ENCODE data around the gene POLR1G.
"Not testable (repeated sequence)": the region's sequence is repeated elsewhere in the genome, so short reads cannot be mapped to it uniquely, and the experiment has no call there.

POLR1G gene

DNA sequence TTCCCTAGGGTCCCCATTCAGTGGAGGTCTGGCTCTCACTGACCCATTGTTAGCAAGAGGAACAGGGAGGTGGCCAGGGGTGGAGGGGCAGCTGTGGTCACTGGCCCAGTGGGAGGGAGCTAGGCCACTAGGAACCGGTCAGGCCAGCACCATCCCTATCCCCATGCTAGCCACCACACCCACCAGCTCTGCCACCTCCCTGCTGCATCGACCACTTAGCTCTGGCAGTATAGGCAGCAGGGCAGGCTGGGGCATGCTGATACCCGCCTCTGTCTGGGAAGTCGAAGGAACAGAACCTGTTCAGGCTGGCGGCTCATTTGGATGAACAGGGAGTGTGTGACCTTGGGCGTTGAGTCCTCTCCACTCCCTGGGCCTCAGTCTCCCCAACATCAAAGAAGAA, 6.3 kb upstream of the POLR1G start:
- DNase-seq (ENCODE audit: low spot score): no peak

DNA sequence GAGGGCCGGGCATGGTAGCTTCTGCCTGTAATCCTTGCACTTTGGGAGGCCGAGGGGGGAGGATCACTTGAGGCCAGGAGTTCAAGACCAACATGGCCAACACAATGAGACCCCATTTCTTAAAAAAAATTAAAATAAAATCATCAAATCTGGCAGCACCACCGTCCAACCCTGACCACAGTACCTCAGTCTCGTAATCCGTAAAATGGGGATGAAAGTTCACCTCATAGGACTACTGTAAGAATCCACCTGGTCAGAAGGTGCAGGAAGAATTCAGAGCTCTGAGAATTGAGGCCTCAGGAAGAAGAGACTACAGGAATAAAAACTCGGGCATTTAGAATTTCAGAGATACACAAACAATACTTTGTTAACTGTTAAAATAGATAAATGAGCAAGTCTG, 4.6 kb upstream of the POLR1G start:
- DNase-seq (ENCODE audit: low spot score): no peak

DNA sequence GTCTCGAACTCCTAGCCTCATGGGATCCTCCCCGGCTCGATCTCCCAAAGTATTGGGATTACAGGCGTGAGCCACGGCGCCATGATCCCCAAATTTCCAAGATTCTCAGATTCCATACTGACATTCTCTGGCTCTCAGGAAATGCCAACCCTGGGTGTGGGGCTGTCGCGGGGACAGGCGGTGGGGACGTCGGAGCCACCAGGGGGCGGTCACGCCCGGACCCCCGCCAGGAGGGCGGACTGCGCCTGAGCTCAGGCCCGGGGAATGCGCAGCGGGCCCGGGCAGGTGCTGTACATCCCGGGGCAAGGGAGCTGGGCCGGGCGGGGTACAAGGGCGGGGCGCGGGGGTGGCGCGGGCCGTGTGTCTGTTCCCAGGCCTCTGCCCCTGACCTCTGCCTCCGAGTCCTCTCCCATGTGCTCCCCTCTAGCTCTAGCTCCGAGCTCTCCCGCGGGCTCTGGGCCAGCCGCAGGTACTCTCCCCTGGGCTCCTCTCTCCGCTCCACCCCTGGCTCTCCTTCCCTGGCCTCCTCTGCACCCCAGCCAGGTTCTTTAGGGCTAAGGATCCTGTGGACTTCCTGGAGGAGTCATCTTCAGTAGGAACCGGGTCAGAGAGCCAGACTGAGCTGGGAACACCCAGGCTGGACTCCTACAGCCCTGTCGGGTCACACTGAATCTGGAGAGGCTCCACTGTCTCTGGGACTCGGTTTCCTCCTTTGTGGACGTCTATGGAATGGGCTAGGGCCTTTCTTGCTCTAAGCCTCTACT, 4.0 kb upstream of the POLR1G start:
- no peak for DNase-seq (ENCODE audit: low spot score)

DNA sequence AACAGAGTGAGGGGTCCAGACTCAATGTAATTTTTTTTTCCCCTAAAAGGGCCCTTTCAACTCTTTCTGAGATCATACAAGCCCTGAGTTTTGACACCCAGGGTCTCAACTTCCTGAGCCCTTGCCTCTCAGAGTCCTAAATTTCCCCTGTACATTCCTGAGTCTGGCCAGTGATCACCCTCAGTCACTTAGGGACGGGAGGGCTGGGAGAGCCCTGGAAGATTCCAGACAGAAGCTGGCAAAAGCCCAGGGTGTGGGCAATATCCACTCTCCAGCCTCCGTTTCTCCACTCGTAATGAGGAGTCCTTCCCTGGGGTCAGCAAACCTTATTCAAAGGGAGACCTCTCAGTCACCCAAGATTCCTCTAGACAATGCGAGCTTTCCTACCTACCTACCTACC, 3.2 kb upstream of the POLR1G start:
- no peak for DNase-seq (ENCODE audit: low spot score)

DNA sequence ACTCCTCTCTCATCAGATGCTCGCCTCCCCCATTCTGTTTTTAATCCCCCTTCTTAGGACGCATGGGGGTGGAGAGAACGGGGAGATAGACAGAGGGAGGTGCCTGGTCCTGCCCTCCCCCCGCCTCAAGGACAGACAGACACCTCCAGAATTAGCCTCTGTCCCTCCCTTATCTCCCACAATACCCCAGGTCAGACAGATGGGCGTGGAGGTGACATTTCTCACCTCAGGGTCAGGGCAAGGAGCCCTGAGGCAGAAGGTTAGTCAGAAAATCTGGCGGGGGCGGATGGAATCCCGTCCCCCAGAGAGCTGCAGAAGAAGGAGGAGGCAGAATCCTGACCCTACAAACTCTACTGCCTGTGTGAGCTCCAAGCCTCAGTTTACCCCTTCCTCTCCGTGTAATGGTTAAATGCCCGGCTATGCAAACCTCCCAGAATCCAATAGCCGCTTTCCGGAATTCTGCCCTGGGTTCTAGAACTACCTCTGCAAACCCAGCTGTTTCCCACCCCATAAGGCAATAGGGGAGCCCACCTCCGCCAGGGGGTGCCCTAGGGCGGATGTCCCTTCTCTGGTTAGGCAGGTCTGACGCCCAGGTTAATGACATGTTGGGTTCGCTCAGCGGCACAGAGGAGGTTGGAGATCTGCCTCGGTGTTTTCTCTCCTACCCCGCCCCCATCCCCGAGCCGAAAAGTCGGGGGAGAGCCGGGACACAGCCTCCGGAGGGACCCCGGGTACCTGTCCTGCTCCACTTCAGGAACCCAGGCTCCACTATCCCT, 2.5 kb upstream of the POLR1G start:
- DNase-seq (ENCODE audit: low spot score): no peak

DNA sequence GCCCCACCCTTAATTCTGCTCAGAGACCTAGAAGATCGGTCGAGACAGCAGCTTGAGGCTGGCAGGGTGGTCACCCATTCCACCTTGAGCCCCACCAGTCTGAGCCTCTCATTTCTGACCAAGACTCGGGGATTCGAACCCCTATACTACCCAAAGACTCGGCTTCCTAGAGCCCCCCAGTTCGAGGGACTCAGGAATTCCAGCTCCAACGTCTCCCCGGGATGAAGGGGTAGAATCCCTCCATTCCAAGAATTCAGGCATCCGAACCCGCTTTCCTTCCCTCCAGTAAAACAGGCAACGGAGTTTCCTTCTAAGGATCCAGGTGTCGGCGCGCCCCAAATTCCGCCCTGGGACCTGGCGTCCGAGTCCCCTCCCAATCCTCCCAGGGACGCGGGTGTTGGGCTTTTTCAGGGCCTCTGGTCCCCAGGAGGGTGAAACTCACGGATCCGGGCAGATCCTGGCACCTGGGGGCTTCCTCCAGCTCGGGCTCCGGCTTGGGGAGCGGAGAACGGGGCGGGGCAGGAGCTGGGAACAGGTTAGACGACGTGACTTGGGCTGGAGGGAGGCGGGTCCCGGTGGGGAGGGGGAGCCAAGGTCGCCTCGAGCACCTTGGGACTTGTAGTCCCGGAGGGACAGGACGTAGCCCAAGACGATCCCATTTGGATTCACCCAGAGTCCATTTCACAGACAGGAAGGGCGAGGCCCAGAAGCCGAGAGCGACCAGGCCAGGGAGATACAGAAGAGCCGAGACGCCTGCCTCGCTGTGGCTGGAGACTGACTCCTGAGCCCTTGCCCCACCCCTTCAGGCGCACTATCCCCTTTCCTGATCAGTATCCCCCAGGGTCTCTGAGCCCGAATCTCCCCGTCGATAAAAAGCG, 1.6 kb upstream of the POLR1G start, which contains the start of gene PPP1R13L:
PPP1R13L (minus strand) TSS at position 513 of the 878 bp plus-strand sequence. CDS start 6,751 bp downstream, outside the sequence.
- peak; percentile 62 for DNase-seq (ENCODE audit: low spot score)

DNA sequence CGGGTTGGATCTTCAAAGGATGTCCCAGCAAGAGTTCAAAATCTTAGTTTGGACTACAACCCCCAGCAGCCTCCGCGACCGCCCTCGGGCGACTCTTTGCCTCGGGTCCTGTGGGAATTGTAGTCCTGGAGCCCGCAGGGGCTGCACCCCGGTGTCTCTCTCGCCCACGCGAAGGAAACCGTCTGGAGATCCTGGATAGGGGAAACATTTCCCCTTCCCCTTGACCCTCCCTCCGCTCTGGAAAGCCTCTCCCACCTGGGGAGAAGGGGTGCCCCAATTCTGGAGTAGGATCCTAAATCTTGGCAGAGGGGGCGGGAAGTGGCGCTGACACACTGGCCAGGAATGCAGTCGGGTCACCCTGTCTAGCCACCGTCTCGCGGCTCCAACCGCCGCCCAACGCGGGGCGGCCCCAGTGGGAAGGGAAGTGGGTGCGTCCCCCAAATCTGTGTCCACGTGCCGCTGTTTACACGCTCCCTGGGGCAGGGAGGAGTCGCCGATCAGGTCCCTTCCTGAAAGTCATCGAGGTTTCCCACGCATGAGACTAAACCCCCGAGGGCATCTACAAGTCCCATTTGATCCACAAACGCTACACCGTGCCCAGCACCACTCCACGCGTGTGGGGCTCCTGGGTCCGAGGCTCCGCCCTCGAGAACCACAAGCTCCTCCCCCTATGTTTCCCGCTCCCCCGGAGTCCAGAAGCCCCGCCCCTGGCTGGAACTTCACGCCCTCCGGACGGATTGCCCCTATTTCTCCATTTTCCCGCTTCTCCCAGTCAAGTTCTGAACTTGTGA, 814 bp upstream of the POLR1G start:
- peak; percentile 92 for DNase-seq (ENCODE audit: low spot score)

DNA sequence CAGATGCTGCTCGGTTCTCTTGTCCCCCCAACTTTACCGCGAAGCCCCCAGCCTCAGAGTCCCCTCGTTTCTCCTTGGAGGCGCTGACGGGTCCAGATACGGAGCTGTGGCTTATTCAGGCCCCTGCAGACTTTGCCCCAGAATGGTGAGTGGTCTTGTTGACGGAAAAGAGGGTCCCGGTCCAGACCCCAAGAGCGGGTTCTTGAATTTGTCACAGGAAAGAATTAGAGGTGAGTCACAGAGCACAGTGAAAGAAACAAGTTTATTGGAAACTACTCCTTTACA, 589 bp downstream of the POLR1G start:
- DNase-seq (ENCODE audit: low spot score): no peak

DNA sequence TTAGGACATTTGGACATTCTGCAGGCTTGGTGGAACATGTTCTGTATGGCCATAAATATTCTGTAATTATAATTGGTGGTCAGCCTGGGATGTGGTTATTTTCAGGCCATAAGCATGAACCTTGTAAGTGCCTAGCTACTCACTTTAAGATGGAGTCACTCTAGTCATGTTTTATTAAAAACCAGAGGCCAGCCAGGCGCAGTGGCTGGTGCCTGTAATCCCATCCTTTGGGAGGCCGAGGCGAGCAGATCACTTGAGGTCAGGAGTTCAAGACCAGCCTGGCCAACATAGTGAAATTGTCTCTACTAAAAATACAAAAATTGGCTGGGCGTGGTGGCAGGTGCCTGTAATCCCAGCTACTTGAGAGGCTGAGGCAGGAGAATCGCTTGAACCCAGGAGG, 1.1 kb downstream of the POLR1G start:
- not testable (repeated sequence) for DNase-seq (ENCODE audit: low spot score)

DNA sequence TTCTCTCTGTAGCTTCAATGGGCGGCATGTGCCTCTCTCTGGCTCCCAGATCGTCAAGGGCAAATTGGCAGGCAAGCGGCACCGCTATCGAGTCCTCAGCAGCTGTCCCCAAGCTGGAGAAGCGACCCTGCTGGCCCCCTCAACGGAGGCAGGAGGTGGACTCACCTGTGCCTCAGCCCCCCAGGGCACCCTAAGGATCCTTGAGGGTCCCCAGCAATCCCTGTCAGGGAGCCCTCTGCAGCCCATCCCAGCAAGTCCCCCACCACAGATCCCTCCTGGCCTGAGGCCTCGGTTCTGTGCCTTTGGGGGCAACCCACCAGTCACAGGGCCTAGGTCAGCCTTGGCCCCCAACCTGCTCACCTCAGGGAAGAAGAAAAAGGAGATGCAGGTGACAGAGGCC, 1.7 kb downstream of the POLR1G start:
- DNase-seq (ENCODE audit: low spot score): no peak

DNA sequence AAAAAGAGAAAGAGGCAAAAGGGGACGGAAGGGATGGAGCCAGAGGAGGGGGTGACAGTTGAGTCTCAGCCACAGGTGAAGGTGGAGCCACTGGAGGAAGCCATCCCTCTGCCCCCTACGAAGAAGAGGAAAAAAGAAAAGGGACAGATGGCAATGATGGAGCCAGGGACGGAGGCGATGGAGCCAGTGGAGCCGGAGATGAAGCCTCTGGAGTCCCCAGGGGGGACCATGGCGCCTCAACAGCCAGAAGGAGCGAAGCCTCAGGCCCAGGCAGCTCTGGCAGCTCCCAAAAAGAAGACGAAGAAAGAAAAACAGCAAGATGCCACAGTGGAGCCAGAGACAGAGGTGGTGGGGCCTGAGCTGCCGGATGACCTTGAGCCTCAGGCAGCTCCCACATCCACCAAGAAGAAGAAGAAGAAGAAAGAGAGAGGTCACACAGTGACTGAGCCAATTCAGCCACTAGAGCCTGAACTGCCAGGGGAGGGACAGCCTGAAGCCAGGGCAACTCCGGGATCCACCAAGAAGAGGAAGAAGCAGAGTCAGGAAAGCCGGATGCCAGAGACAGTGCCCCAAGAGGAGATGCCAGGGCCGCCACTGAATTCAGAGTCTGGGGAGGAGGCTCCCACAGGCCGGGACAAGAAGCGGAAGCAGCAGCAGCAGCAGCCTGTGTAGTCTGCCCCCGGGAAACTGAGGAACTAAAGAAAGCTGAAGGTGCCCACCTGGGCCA, 2.5 kb downstream of the POLR1G start:
- no peak for DNase-seq (ENCODE audit: low spot score)

DNA sequence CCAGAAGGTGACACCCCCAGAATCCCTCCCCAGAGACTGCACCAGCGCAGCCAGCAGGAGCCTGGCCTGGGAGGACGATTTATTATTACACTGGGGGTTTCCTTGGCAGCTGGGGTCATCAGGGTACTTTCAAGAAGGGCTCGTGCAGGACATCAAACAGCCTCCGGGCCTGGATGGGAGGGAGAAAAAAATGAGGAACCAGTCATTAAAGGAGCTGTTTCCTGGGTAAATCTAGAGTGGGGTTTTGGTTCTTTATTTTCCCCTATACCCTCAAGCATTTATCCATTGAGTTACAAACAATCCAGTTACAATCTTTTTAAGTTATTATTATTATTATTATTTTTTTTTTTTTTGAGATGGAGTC, 3.1 kb downstream of the POLR1G start:
- DNase-seq (ENCODE audit: low spot score): no peak

DNA sequence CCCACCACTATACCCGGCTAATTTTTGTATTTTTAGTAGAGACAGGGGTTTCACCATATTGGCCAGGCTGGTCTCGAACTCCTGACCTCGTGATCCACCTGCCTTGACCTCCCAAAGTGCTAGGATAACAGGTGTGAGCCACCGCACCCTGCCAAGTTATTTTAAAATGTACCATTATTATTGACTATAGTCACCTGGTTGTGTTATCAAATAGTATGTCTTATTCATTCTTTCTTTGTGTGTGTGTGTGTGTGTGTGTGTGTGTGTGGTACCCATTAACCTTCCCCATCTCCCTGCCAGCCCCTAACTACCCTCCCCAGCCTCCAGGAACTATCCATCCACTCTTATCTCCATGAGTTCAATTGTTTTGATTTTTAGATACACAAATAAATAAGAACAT, 3.9 kb downstream of the POLR1G start:
- not testable (repeated sequence) for DNase-seq (ENCODE audit: low spot score)

DNA sequence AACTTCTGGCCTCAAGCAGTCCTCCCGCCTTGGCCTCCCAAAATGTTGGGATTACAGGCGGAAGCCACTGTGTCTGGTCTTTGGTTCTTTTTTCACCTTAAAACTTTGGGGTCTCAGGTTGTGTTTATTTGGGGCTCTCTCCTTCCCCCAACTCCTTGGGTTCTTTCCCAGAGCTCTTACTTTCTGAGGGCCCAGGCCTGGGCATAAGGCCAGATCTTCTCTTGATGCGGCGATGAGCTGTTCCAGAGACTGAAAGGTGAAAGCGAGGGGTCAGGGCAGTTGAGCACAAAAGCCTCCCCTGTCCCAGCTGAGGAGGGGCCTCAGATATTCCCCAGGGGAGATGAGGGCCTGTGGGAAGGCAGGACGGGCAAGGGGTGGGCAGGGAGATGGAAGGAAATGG, 7.1 kb downstream of the POLR1G start:
- no peak for DNase-seq (ENCODE audit: low spot score)

DNA sequence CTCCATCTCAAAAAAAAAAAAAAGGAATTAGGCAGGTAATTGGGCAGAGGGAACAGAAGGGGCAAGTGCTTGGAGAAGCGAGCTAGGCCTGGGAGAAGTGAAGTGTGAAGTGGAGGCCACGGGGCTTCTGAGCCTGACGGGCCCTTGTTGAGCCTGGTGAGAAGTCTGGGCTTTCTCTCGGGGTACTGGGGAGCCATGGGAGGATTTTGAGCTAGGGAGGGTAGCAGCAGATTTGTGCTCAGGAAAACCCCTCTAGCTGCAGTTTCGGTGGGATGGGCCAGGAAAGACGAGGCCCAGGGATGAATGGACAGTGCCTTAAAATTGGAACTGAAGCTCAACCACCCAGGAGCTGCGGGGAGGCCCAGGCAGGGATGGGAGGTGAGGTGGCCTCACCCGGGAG, 8.0 kb downstream of the POLR1G start:
- DNase-seq (ENCODE audit: low spot score): no peak

DNA sequence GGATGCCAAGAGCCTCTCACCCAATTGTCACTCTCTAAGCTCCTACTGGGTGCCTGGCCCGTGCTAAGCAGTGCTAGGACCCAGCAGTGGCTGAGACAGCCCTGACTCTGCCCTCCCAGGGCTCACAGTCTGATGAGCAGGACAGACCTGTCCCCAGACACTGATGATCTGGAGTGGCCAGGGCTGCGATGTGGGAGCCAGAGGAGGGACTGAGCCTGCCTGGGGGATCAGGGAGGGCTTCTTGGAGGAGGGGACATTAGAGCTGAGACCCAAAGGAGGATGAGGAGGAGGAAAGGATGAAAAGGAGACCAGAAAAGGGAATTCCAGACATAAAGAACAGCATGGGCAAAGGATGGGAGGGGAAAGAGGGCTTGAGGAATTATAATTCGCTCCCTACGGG, 10.7 kb downstream of the POLR1G start:
- no peak for DNase-seq (ENCODE audit: low spot score)

DNA sequence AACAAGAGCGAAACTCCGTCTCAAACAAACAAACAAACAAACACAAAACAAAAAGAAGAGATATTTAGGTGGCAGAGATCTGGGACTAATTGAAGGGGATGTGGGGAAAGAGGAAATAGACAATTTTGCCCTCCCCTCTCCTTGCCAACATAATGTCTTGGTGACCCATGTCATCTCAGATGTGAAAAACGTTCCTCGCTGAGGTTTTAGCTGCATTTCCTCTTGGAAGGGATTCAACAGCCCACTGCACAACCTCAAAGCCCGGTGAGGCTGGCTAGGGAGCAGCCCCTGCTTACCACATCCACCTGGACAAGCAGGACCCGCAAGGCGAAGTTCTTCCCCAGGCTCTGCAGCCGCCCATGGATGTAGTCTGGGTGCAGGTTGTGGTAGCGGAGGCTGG, 12.4 kb downstream of the POLR1G start:
- no peak for DNase-seq (ENCODE audit: low spot score)

DNA sequence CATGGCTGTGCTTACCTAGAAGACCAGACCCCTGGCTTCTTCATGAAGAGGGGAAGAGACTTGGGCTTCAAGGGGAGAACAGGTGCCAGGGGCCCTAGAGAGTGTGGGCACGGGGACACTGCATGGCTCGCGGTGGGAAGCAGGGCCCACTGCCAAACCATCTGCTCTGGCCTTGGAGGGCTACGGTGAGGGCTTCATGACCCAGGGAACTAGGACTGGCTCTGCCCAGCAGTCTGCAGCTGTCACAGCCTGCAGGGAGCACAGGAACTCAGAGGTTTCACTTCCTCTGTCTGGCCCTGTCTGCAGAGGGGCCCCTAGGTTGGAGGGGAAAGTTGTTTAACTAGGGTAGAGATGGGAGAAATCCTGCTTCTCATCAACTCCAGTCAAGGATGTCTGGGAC, 13.0 kb downstream of the POLR1G start:
- DNase-seq (ENCODE audit: low spot score): no peak

DNA sequence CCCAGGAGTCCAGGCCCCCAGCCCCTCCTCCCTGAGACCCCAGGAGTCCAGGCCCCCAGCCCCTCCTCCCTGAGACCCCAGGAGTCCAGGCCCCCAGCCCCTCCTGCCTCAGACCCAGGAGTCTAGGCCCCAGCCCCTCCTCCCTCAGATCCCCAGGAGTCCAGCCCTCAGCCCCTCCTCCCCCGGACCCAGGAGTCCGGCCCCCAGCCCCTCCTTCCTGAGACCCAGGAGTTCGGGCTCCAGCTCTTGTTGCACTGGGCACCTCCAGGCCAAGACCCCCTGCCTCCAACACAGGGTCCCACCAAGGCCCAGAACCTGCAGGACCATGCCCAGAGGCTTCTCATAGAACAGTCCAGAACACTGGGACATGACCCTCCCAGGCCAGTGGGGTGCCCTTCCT, 13.5 kb downstream of the POLR1G start:
- DNase-seq (ENCODE audit: low spot score): no peak

DNA sequence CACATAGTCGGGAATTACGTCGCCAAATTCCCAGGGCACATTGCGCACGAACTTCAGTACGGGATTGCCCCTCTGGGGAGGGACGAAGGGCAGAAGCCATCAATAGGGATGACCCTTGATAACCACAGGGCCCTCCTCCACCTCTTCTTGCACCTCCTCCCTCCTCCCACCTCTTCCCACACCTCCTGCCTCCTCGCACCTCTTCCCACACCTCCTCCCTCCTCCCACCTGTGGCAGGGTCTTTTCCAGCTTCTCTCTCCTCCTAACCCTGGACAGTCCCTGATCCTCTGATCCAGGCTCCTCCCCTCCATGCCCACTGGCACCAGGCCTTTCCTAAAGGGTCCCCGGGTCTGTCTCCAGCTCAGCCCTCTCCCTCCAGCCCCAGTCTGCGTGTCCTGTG, 13.9 kb downstream of the POLR1G start:
- no peak for DNase-seq (ENCODE audit: low spot score)

DNA sequence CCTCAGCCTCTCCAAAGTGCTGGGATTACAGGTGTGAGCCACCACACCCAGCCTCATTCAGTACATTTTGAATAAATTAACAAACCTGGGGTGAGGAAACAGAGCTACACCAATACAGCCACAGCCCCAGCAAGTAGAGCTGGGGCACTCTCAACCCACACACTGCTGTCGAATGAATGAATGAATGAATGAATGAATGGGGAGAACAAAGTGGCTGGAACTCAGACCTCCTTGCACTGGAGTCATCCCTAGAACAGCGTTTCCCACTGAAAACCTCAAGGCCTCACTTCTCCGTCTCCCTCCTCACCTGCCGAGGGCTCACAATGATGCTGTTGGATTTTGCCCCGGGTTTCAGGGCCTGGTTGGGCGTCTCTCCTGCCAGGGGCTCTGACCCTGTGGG, 14.4 kb downstream of the POLR1G start:
- no peak for DNase-seq (ENCODE audit: low spot score)

All from AG08396 (cell line).